K562 (cell line): ENCODE measurements around the gene NR5A1. TPM values are rescaled to one million over a fixed set of nuclear protein-coding genes. Genes with fewer than 3 reads are reported as not detected.

Experiments
- ARID1B ChIP-seq: fragments of 450-650 bp; IDR thresholded peaks from 2 replicates; pipeline ENCODE4 v1.6.1; 2016; ENCODE audit warnings: antibody characterized with exemption, mild to moderate bottlenecking, inconsistent platforms
- BMI1 ChIP-seq: fragments of 150-350 bp; IDR thresholded peaks from 2 replicates; pipeline ENCODE4 v1.6.1; 2014; ENCODE audit warnings: low read length
- COPS2 ChIP-seq: fragments of 450-650 bp; conservative IDR thresholded peaks from 2 replicates; pipeline ENCODE4 v1.6.1; 2016; ENCODE audit warnings: mild to moderate bottlenecking, moderate library complexity
- MAZ ChIP-seq, 2 experiments: fragments of 450-650 bp in 1 of 2; sonication (generic) in 1 of 2; formaldehyde crosslinking; IDR thresholded peaks in 1 of 2; conservative IDR thresholded peaks in 1 of 2; 2 replicates each; pipeline versions ENCODE4 v1.4.0 to v1.5.0; 2020; ENCODE audit warnings: mild to moderate bottlenecking in 1 of 2, missing genetic modification reagents in 1 of 2
- RBFOX2 ChIP-seq: fragments of 200-400 bp; formaldehyde crosslinking; IDR thresholded peaks from 2 replicates; pipeline ENCODE4 v1.6.1; 2017; ENCODE audit warnings: low read depth, mild to moderate bottlenecking, low read length, moderate library complexity
- SIRT6 ChIP-seq: IDR thresholded peaks from one replicate; pipeline ENCODE4 v1.6.1; 2012; ENCODE audit warnings: low read depth, mild to moderate bottlenecking, control low read depth, inconsistent platforms, low read length, moderate library complexity
- SMAD4 ChIP-seq: fragments of 250-450 bp; sonication (Bioruptor Pico); conservative IDR thresholded peaks from 2 replicates; pipeline ENCODE4 v1.8.0; 2021; ENCODE audit warnings: inconsistent platforms, mild to moderate bottlenecking, moderate library complexity
- polyA plus RNA-seq, 8 experiments: library from polyadenylated mRNA; depleted of rRNA in 4 of 8; stranded (reverse) in 5 of 8; unstranded in 3 of 8; fragments of >200 nt; fragmentation: Nextera tagmentation in 2 of 8; fragmentation: Illumina TruSeq in 1 of 8; extraction: Ambion mirVana in 2 of 8; extraction: Trizol in 1 of 8; gene quantifications; 2 replicates each; pipeline versions ENCODE4 v1.2.1 to v1.2.3, GENCODE V29; 2011 to 2014; ENCODE audit warnings: inconsistent platforms in 1 of 8, missing spikeins in 1 of 8
- total RNA-seq, 7 experiments: library from RNA; depleted of rRNA in 6 of 7; stranded (reverse); fragments of >200 nt in 6 of 7; fragmentation: Illumina TruSeq in 2 of 7; extraction: Trizol in 2 of 7; gene quantifications; 2 replicates each; pipeline versions ENCODE4 v1.2.1 to v1.2.3, GENCODE V29; 2011 to 2021; ENCODE audit warnings: low replicate concordance in 1 of 7
- TF ChIP-seq, protein P1 (sequence below): IDR thresholded peaks from 2 replicates; pipeline ENCODE4 v1.6.1; 2014; ENCODE audit warnings: antibody characterized with exemption

Gene NR5A1
- total and polyA plus RNA-seq, 9 of the 15 experiments (the other 6 are each of a cell fraction or from before 2014, with no cell fraction given): 0.11 to 0.32 (median 0.20) TPM; not detected in 6

GRCh38 chr9:124495126-124496074 lies 11.8 kb downstream of the NR5A1 start (continued):
- TF ChIP-seq RBFOX2 (no peak), MAZ (CRISPR knock-in tag; conservative IDR thresholded peaks at IDR 0.05 in 1 of 2, IDR thresholded peaks at IDR 0.05 in 1 of 2) (peak in 1 of 2 experiments; percentile 47; a peak in 1 of 4 replicates), COPS2 (no peak), BMI1 (no peak), SMAD4 (no peak), ARID1B (peak; percentile 73), SIRT6 (no peak)
- TF ChIP-seq, protein P1, sequence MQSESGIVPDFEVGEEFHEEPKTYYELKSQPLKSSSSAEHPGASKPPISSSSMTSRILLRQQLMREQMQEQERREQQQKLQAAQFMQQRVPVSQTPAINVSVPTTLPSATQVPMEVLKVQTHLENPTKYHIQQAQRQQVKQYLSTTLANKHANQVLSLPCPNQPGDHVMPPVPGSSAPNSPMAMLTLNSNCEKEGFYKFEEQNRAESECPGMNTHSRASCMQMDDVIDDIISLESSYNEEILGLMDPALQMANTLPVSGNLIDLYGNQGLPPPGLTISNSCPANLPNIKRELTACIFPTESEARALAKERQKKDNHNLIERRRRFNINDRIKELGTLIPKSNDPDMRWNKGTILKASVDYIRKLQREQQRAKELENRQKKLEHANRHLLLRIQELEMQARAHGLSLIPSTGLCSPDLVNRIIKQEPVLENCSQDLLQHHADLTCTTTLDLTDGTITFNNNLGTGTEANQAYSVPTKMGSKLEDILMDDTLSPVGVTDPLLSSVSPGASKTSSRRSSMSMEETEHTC: no peak
